Activated T-cell treated with anti-CD3 and anti-CD28 coated beads, Interleukin-2, amount 50 U/mL, for 4 hours (primary cell): ENCODE results near the gene C1QTNF7. TPM values are rescaled to one million over a fixed set of nuclear protein-coding genes. Genes with fewer than 3 reads are reported as not detected.

Experiments
- ATAC-seq, 2 donors: fragments of 200-7000 bp; cut with Tn5 transposase; one replicate each; pipeline ENCODE4 v1.10.0; 2021
- DNase-seq: peaks from one replicate; pipeline ENCODE4 v3.0.0-alpha.2; 2020
- H3K27me3 Mint-ChIP-seq: one replicate; pipeline ENCODE4 v1.8.0; 2021; ENCODE audit warnings: low read depth, mixed read lengths
- H3K36me3 Mint-ChIP-seq: one replicate; pipeline ENCODE4 v1.8.0; 2022; ENCODE audit warnings: mixed read lengths; ENCODE audit not compliant: insufficient read depth
- H3K4me1 Mint-ChIP-seq: one replicate; pipeline ENCODE4 v1.8.0; 2021; ENCODE audit warnings: low read depth, mixed read lengths
- H3K4me3 Mint-ChIP-seq: one replicate; pipeline ENCODE4 v1.8.0; 2021; ENCODE audit warnings: mild to moderate bottlenecking, moderate library complexity, mixed read lengths
- H3K9me3 Mint-ChIP-seq: one replicate; pipeline ENCODE4 v1.8.0; 2021; ENCODE audit warnings: mixed read lengths
- total RNA-seq, 3 donors: library from RNA; stranded (reverse); gene quantifications; one replicate each; pipeline ENCODE4 v1.2.1, GENCODE V29; 2021

C1QTNF7 gene
- total RNA-seq, 3 donors from 2014 or later, result not detected

GRCh38 chr4:15488658-15489470 is 61.0 kb downstream of the C1QTNF7 start:
- Mint-ChIP-seq H3K27me3 (no peaks in the 10 kb centered on the region), H3K9me3 (peaks cover 36% of the 10 kb centered on the region), H3K4me3 (no peak overlapping the region), H3K36me3 (peaks cover 7% of the 10 kb centered on the region), H3K4me1 (no peaks in the 10 kb centered on the region)
- no peak for ATAC-seq
- no peak for DNase-seq

GRCh38 chr4:15489551-15489950 is 61.7 kb downstream of the C1QTNF7 start:
- Mint-ChIP-seq H3K4me1 (no peaks in the 10 kb centered on the region), H3K4me3 (no peak overlapping the region), H3K36me3 (peaks cover 7% of the 10 kb centered on the region), H3K9me3 (peaks cover 36% of the 10 kb centered on the region), H3K27me3 (no peaks in the 10 kb centered on the region)
- ATAC-seq (no peak), DNase-seq (no peak)

DNA sequence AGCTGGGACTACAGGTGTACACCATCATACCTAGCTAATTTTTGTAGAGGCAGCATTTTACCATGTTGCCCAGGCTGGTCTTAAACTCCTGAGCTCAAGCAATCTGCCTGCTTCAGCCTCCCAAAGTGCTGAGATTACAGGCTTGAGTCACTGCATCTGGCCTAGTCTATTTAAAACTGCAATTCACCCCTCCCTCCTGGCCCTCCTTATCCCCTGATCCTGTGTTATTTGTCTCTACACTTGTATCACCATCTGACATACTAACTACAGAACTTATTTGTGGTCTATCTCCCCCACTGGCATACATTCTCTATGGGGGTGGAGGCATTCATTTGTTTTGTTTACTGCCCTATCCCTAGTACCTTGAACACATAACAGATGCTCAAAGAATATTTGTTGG is 65.6 kb downstream of the C1QTNF7 start:
- H3K27me3 Mint-ChIP-seq, result peaks cover 2% of the 10 kb centered on the region
- H3K4me1 Mint-ChIP-seq, result no peaks in the 10 kb centered on the region
- ATAC-seq (no peak), DNase-seq (no peak)
- peaks cover 22% of the 10 kb centered on the region for H3K9me3 Mint-ChIP-seq
- H3K4me3 Mint-ChIP-seq, result no peak overlapping the region
- H3K36me3 Mint-ChIP-seq, result peaks cover 14% of the 10 kb centered on the region

DNA sequence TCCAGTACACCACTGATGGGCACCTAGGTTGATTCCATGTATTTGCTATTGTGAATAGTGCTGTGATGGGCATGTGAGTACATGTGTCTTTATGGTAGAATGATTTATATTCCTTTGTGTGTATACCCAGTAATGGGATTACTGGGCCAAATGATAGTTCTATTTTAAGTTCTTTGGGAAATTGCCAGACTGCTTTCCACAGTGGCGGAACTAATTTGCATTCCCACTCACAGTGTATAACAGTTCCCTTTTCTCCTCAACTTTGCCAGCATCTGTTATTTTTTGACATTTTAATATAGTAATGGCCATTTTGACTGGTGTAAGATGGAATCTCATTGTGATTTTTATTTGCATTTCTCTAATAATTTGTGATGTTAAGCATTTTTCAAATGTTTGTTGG is 67.8 kb downstream of the C1QTNF7 start:
- Mint-ChIP-seq H3K27me3 (peaks cover 2% of the 10 kb centered on the region), H3K4me3 (no peak overlapping the region)
- ATAC-seq, result no peak

More for the DNA sequence above, 67.8 kb downstream of the C1QTNF7 start:
- DNase-seq, result no peak
- Mint-ChIP-seq H3K36me3 (peaks cover 7% of the 10 kb centered on the region), H3K4me1 (no peaks in the 10 kb centered on the region), H3K9me3 (peaks cover 10% of the 10 kb centered on the region)

Other genes with a start within 250 kb of the C1QTNF7 start
- under 1 TPM in 1 of 3 donors, not detected in 2; 0.11 TPM for gene CC2D2A, start 41.8 kb downstream of the C1QTNF7 start, total RNA-seq
- 10 to 100 TPM; 20.5 to 22.7 (median 22.6) TPM for gene FBXL5, start 227.3 kb downstream of the C1QTNF7 start, total RNA-seq